HG03097 (cell line): Measurements from ENCODE around the gene DYNLT1.
A peak's percentile ranks its signal among the peaks of the same experiment; 100 is the strongest.
"Not testable (repeated sequence)": the region's sequence is repeated elsewhere in the genome, so short reads cannot be mapped to it uniquely, and the experiment has no call there.

Experiments used
- ATAC-seq: cut with Tn5 transposase; IDR thresholded peaks from one replicate; pipeline ENCODE4 v1.9.1; 2021; ENCODE audit not compliant: unreplicated experiment, low FRiP score

DYNLT1 gene

DNA sequence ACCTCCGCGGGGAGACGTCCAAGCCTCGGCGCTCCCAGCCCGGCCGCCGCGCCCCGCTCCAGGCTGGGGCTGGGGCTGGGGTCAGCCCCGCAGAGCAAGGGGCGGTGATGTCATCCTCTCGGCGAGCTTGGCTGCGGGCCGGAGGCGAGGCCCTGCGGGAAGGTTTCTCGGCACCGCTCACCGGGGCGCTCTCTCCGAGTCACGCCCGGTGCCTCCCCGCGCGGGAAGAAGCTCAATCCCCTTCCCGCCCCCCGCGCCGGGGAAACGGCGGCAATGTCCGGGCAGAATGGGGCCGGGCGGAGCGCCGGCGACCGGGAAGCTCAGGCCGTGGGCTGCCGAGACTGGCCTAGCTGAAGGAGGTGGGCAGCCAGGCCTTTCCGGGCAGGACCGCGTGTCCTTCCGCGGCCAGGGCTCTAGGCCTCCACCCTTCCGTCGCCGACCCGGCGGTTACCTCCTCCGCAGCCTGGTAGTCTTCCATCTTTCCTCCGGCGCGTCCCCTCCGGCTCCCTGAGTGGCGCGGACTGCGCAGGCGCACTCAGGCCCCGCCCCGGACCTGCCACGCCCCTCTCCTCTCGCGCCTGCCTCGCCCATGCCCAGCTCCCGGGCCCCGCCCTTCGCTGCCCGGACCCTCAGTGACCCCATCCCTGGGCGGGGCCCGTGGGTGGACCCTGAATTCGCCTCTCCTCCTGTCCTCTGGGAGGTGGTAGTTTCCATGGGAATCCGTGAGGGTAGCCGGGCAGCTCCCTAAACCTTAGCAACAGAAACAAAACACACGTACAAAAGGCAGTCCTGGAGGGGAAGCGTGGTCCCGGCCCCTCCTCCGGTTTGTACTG lies at the start of gene DYNLT1:
Gene DYNLT1 (minus strand): TSS at position 513 of the 833 bp plus-strand sequence. CDS start 35 bp downstream, at position 478.
- ATAC-seq, result peak; percentile 46

DNA sequence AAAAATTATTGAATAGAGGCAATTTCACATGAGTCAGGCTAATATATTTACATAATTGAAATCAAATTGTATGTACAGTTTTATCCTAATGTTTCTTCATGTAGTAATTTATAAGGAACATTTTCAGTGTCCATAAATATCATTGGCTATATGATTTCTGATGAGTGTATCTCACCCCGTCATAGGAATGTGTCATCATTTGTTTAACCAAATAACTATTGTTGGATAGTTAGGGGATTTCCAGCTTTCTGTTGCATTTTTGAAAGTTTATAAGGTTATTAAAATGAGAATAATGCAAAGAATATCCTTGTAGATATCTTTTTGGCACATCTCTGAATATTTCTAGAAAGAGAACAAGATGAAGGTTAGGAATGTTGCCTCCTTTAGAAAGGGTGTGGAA lies 44.3 kb upstream of the DYNLT1 start:
- ATAC-seq, result no peak

DNA sequence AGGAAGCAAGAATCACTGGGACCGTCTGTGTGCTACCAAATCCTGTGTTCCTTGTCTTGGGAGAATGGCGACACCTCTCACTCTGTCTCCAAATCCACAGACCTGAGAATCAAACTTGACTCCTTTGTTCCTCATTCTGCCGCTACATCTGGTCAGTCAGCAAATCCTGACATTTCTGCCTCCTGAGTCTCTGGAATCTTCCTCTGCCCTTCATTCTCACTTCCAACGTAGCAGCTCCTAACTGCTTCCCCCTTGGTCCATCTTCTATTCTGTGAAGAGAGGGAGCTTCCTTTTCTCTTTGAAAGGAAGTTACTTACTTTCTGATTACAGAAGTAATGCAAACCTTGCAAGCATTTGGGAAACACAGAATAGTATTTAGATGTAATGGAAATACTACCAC lies 43.0 kb upstream of the DYNLT1 start:
- no peak for ATAC-seq

DNA sequence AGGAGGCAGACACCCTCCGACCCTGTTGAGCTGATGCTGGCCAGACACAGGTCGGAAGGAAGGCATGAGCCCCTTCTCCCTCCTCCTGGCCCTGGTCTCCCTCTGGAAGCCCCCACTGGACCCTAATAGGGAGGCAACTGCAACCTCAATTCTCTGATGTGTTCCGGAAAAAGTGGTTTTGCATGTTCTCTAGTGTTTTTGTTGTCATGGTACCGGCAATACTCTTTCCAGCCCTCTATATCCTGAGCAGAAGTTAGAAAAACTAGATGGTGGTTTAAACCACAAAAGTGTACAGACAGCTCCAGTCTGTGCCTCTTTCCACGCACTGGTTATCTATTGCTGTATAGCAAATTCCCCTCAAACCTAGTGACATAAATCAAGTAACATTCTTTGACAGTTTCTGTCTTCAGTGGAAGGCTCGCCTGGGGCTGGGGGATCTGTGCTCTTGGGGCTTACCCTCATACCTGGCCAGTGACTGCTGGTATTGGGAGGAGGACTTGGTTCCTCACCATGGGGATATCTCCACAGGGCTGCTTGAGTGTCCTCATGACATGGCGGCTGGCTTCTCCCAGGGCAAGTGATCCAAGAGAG lies 42.3 kb upstream of the DYNLT1 start:
- peak; percentile 82 for ATAC-seq

DNA sequence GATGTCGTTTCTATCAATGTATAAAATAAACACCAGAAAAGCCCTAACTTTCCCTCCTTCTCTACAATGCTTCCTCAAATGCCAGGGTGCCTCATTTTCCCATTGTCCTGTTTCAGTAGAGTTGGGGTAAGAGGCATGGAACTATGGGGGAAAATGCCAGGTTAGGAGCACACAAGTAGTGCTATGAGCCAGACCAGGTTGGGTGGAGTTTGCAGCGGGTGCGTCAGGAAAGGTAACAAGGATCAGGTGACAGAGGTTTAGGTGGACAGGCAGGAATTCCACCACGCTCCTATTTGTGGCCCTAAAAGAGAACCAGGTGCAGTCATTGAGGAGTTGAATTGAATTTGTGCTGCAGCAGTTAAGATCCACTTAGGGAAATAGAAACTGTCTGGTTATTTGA lies 41.8 kb upstream of the DYNLT1 start:
- ATAC-seq, result no peak

DNA sequence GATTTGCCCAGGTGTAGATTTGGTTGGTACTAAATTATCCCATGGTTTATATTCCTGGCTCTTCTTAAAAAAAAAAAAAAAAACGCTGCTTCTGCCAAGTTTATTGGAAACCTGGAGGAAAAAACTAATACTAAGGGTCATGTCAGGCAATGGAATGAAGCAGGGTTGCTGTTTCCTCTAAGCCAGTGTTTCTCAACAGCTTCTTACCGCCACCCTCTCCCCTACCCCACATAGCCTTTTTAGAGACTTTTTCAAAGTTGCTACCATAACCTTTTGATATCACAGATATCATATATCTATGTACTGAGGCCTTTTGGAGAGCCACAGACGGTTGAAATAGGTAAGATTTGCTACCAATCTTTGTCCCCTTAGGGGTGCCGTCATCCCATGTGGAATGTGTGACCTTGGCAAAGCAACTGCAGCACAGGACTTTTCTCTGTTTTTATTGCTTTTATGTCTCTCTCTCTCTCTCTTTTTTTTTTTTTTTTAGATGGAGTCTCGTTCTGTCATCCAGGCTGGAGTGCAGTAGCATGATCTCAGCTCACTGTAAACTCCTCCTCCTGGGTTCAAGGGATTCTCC lies 40.3 kb upstream of the DYNLT1 start:
- no peak for ATAC-seq

DNA sequence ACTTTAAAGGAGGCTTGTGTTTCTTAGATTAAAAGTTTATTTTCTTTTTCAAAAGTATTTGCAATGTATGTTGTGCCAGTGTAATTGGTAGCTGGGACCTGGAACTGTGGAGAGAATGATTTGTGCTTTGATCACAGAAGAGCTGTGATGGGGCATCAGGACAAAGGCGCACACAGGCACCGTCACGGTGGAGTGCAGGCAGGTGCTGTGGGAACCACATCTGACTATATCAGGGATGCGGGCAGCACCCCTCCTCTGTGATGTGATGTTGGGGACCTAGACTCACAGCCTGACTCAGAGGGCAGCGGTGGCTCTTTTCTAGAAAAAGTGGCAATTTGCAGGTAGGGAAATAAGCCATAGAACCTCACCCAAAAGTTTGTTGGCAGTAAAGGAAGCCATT lies 39.8 kb upstream of the DYNLT1 start:
- ATAC-seq, result no peak

DNA sequence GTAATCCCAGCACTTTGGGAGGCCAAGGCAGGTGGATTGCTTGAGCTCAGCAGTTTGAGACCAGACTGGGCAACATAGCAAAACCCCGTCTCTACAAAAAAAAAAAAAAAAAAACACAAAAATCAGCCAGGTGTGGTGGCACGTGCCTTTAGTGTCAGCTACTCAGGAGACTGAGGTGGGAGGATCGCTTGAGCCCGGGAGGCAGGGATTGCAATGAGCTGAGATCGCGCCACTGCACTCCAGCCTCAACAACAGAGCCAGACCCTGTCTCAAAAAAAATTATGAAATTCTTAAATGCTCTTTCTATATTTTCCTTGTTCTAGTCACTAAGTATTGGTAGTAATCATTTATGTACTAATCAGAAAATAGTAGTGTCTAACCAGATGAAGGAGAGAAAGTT lies 35.9 kb upstream of the DYNLT1 start:
- no peak for ATAC-seq

DNA sequence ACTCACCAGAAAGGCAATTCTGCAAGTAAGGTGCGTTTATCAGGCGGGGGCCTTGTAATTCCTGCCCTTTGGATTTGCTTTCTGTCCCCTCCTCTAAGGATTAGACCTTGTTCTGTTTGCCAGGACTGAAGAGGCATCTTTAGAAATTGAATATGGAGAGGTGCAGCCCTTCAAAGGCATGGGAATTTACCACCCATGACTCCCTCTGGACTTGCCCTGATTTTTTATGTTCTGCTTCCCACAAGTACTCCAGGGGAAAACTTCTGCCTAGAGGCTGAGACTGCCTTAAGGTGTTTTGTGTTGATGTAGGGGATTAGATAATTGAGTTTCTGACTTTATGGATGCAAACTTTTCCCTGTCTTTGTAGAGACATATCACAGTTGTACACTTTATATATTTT lies 35.5 kb upstream of the DYNLT1 start:
- no peak for ATAC-seq

DNA sequence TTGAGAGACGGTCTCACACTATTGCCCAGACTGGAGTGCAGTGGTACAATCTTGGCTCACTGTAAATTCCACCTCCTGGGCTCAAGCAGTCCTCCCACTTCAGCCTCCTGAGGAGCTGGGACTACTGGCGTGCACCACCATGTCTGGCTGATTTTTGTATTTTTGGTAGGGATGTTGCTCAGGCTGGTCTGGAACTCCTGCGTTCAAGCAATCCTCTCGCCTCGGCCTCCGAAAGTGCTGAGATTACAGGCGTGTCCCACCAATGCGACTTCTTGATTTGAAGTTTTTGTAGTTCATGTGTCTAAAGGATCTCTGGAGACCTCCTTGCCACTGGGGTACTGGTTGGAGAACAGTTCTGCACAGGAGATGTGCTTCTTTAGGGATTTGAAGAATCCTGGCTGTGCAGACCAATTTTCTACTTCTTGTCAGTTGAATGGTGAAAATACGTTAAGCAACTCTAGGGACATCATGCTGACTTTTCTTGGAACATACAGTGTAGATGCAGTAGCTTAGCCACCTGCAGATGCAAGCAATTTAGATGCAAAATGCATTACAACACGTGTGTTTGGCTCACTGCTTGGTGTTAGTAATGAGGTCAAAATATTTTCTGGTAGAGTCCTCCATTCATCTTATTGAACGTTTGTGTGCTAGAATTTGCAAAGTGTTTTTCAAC lies 33.5 kb upstream of the DYNLT1 start:
- ATAC-seq, result no peak

DNA sequence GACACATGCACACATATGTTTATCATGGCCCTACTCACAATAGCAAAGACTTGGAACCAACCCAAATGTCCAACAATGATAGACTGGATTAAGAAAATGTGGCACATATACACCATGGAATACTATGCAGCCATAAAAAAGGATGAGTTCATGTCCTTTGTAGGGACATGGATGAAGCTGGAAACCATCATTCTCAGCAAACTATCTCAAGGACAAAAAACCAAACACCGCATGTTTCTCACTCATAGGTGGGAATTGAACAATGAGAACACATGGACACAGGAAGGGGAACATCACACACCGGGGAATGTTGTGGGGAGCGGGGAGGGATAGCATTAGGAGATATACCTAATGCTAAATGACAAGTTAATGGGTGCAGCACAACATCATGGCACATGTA lies 32.6 kb upstream of the DYNLT1 start:
- not testable (repeated sequence) for ATAC-seq

DNA sequence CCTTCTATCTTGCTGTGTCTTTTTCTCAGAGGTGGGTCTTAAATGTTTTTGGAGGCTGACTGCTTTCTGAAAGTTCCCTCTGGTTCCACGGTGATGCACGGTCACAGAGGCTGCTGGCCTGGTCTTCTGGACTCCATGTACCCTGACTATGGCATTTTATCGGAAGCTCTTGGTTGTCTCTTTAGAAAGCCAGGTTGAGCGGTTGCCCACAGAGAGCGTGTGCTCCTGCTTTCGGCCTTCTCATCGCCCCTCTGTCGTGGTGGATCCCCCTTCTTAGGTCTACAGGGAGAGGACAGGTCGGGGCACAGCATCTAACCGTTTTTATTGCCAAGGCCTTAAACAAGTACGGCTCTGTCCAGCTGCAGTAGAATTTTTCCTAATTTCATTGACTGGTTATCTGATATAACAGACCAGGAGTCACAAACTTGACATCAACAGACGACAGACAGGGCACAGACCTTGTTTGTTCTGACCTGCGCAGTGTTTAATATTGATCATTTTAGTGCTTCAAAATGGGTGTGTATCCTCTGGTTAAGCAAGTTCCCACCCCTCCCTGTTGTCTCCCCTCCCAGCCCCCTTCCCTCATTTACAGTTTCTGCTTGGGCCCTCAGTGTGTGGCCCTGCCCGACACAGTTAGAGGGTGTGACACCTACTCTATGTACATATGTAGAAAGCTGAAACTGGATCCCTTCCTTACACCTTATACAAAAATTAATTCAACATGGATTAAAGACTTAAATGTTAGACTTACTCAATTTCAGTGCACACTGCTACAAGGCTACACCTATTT lies 30.0 kb upstream of the DYNLT1 start:
- ATAC-seq, result no peak

DNA sequence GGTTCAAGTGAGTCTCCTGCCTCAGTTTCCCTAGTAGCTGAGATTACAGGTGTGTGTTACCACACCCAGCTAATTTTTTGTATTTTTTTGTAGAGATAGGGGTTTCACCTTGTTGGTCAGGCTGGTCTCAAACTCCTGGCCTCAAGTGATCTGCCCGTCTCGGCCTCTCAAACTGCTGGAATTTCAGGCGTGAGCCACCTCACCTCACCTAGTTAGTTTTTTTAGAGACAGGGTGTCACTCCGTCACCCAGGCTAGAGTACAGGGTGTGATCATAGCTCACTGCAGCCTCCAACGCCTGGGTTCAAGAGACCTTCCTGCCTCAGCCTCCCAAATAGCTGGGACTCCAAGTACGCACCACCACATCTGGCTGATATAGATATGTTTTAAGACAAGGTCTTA lies 28.2 kb upstream of the DYNLT1 start:
- no peak for ATAC-seq

DNA sequence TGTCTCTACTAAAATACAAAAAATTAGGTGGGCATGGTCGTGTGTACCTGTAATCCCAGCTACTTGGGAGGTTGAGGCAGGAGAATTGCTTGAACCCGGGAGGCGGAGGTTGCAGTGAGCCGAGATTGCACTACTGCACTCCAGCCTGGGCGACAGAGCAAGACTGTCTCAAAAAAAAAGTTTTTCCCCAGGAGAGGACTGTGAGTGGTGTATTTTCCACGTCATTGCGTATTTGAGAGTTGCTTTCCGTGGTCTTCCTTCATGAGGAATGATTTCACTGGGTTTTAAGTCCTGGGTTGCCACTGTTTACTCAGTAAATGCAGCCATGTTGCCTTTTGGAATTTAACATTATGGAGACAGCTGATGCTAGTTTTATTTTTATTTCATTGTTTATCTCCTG lies 27.6 kb upstream of the DYNLT1 start:
- not testable (repeated sequence) for ATAC-seq

DNA sequence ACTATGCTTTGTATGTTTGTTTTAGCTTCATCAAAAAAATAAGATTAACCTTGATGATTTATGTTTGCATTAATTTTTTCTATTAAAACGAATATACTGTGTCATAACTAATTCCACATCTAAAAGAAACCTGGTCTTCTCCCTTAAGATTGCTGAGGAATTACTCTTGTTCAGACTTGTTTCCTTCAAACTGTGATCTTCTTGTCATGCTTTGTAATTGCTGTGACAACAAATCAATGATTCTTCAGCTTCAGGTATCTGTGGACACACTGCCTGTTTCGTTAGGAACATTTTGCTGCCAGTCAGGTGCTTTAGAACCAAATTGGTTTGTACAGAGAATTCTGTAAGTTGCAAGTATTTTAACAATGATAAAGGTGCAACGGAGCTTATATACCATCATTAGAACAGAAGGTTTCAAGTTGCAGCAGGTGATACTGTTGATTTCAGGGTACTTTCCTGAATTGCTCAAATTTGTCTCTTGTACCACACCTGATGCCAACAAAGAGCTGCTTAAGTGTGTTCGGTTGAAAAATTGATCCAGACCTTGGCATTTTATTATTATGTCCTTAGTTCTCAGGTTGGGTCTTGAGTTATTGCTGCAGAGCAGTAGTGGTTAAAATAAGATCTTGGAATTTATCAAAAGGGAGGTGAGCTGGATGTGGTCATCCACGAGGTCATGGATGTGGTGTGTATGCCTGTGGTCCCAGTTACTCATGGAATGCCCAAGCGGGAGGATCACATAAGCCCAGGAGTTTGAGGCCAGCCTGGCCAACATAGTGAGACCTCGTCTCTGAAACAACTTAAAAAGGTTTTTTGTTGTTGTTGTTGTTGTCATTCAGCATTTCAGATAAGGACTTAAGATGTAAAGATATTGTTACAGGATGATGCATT lies 24.8 kb upstream of the DYNLT1 start:
- ATAC-seq, result no peak

DNA sequence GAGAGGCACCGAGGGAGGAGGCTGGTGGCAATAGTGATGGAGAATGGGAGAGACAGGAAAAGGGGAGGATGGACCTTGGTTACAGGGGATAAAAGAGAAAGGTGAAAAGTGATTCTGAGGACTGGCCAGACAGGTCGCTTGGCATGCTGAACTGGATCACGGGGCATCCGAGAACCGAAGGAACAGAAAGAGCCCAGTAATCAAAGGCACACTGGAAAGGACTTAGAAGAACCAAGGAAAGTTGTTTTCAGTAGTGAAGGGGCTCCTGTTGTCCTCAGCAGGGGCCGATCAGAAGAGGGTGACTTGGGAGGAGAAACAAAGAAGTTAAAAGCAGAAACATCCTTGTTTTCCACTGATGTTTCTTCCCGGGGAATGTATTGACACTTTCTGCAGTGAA lies 24.2 kb upstream of the DYNLT1 start:
- no peak for ATAC-seq

DNA sequence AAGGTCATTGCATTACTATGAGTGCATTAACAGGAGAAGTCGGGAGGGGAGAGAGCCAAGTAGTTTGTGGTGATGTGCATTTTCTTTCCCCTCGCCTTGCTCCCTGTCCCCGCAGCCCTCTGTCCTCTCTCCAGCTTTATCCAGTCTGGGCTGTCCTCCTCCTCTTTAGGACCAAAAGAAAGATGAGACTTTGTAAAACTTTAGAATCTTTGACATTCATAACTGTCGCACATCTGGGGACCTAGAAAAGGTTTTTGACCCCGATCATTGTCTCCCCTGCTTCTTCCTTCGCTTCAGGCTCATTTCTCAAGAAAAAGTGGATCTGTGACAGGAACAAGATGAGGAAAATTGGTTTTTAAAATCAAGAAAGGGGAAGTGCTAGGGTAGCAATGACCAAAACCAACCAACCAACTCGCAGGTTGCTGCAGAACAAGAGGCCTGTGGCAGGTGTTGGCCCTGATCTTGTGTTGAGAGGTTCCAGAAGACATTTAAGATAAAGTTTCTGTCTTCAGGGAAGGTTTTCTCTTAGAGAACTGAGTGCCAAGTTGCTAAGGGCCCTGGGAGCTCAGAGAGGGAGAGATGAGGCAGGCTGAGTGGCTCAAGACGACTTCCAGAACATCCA lies 22.9 kb upstream of the DYNLT1 start:
- no peak for ATAC-seq

DNA sequence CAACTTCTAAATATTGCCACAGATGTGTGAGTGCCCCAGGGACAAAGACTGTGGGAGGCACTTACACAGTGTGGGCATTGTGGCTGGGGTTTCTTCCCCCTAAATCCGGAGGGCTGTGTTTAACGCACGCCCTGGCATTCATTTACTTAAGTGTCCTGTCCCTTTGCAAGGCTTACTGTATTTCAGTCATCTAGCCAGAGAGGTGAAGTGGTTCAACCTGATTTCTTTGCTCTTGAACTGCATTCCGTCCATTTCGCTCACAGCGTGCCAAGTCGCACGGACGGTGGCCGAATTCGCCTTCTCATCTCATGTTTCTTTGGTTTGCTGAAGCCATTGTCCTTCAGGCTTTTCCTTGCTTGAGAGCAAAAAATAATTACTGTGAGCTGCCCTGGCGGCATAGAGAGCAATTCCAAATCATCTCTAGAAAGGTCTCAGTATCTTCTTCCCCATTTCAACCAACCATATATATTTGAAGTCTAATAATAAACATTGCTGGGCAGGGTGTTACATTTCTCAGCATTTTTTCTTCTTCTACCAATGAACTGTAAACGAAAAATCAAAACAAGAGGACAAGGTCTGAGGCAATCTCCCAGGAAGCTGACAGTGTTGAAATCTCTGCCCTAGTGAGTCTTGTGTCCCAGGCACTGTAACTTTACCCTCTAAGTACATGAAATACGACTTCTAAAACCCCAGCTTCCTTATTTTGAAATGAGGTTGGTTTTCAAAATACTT lies 22.3 kb upstream of the DYNLT1 start:
- no peak for ATAC-seq

DNA sequence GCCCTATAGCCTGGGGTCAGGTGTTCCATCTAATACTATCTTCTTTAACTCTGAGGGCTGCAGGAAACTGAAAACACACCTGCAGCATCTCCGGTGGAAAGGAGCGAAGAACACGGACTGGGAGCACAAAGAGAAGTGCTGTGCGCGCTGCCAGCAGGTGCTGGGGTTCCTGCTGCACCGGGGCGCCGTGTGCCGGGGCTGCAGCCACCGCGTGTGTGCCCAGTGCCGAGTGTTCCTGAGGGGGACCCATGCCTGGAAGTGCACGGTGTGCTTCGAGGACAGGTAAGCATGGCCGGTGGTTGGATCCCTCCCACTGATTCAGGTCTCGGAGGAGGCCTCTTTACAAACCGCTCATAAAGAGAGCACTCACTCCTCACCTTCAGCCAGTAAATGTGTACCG lies 20.8 kb upstream of the DYNLT1 start:
- ATAC-seq, result no peak
